GM12865 (cell line): Measurements from ENCODE around the gene MAL.

Experiments
- DNase-seq: peaks from one replicate; pipeline ENCODE4 v3.0.0; 2010; ENCODE audit warnings: low read depth
- H3K4me3 ChIP-seq: 2 replicates; pipeline ENCODE4 v1.5.1; 2011; ENCODE audit warnings: mild to moderate bottlenecking, low read depth, low read length, control low read depth
- CTCF ChIP-seq: IDR thresholded peaks from 2 replicates; pipeline ENCODE4 v1.5.1; 2011; ENCODE audit warnings: low read length, control low read depth, low read depth, inconsistent platforms; ENCODE audit not compliant: insufficient read depth; ENCODE audit errors: missing control alignments

Gene MAL

GRCh38 chr2:95076705-95077529 lies 51.4 kb downstream of the MAL start:
- peak overlapping the region; percentile 53 for H3K4me3 ChIP-seq
- peak; percentile 88 for TF ChIP-seq CTCF
- peak; percentile 81 for DNase-seq

- H3K4me3 ChIP-seq, result no peak overlapping the region
- TF ChIP-seq CTCF, result no peak
- DNase-seq, result peak; percentile 36
Observed at GRCh38 chr2:95077530-95077825, 52.0 kb downstream of the MAL start.

GRCh38 chr2:95077861-95078603 lies 52.5 kb downstream of the MAL start:
- no peak for DNase-seq
- no peak overlapping the region for H3K4me3 ChIP-seq
- no peak for TF ChIP-seq CTCF

- no peak overlapping the region for H3K4me3 ChIP-seq
- DNase-seq, result no peak
- TF ChIP-seq CTCF, result no peak
Observed at GRCh38 chr2:95079199-95079683, 53.7 kb downstream of the MAL start.

GRCh38 chr2:95082477-95082876 lies 57.0 kb downstream of the MAL start:
- TF ChIP-seq CTCF, result no peak
- H3K4me3 ChIP-seq, result no peak overlapping the region
- no peak for DNase-seq

GRCh38 chr2:95086017-95086416 lies 60.5 kb downstream of the MAL start:
- no peak overlapping the region for H3K4me3 ChIP-seq
- DNase-seq, result no peak
- no peak for TF ChIP-seq CTCF
